ENCODE results near the gene NR2F6. TPM values are rescaled to one million over a fixed set of nuclear protein-coding genes. Genes with fewer than 3 reads are reported as not detected.
A peak's percentile ranks its signal among the peaks of the same experiment; 100 is the strongest.

NR2F6 gene
- total and polyA plus RNA-seq, 2 of the 4 experiments (the other 2 are of a cell fraction) = 8.4 to 20.5 TPM

DNA sequence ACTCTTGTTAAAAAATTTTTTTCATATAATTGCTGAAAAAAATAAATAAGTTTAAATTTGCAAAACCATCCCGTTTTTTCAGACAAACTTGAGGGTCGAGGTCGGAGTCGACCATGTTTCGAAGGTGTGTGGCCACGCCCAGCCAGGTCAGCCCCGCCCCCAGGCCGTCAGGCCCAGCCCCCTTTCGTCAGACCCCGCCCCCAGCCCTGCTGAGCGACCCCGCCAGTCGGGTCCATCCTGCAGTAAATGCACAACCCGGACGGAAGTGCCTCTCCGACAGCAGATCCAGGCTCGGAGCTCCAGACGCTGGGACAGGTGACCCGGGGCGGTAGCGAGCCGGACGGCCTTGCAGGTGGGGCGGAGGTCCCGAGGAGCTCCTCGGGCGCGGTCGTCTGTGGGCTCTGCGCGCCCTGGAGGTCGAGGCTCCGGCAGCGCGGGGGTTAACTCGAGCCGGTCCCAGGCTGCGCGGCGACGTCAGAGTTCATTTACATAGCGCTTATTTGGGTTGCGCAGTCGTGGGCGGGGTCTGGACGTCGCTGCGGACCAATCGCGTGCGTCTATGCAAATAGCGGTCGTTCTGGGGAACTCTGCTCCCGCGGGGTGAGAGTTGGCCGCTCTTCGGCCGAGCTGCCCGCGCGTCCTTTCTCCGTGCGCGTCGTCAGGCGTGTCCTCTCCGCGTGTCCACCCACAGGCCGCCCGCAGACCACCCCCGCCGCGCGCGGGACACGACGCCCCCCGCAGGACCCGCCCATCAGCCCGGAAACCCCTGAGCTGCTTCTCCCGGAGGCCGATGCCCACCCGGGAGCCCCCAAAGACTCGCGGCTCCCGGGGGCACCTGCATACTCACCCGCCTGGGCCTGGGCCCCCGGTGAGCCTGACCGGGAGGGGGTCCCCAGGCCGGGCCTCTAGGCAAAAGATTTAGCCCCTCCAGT is 19.5 kb downstream of the NR2F6 start, which contains the start of gene OCEL1 (continued):
- TF ChIP-seq BHLHE40 (IDR thresholded peaks at IDR 0.05; ENCODE audit: low read depth, low read length) (no peak), MAFK (IDR thresholded peaks at IDR 0.05; ENCODE audit: low read depth, low read length) (no peak), CEBPB (IDR thresholded peaks at IDR 0.05; ENCODE audit: low read depth, low read length) (peak; percentile 95)

- no peak overlapping the region for H4K8ac ChIP-seq (ENCODE audit: low read depth in 2 of 2, low read length in 2 of 2)
- H2BK15ac ChIP-seq (ENCODE audit: low read depth, low read length) = no peak overlapping the region
- no peak overlapping the region for H3K27ac ChIP-seq (ENCODE audit: insufficient read depth, low read length)
- no peak overlapping the region for H2BK20ac ChIP-seq (ENCODE audit: low read depth, low read length)
- no peak overlapping the region for H2BK5ac ChIP-seq (ENCODE audit: low read depth, low read length, poor library complexity, severe bottlenecking)
- H3K4me2 ChIP-seq (ENCODE audit: low read depth, low read length) = no peak overlapping the region
- H4K5ac ChIP-seq (ENCODE audit: low read depth, low read length) = no peak overlapping the region
- H3K36me3 ChIP-seq (ENCODE audit: control insufficient read depth, insufficient read depth, low read length) = peaks cover 11% of the 10 kb centered on the region
- no peak overlapping the region for H4K91ac ChIP-seq (ENCODE audit: insufficient read depth, low read depth, low read length)
- no peaks in the 10 kb centered on the region for H4K20me1 ChIP-seq (ENCODE audit: insufficient read depth, low read length)
- ChIA-PET CTCF (no interaction called here), POLR2A (ENCODE audit: unreplicated experiment) (no interaction called here)
- peak overlapping the region; percentile 9 for H2AK9ac ChIP-seq (replicated peaks; ENCODE audit: low read depth, low read length, poor library complexity)
- peak overlapping the region; percentile 40 for H2AFZ ChIP-seq (replicated peaks; ENCODE audit: low read length, poor library complexity)
- no peak overlapping the region for H3K4me3 ChIP-seq (ENCODE audit: insufficient read depth, low read depth, low read length)
- dilution Hi-C loops (cut with HindIII; ENCODE audit: low sequenced_read_pairs, unreplicated experiment) (no loop called here), intact Hi-C loops (cut with micrococcal nuclease) (no loop called here), in situ Hi-C loops (cut with MboI; ENCODE audit: low sequenced_read_pairs) (no loop called here)
- no peaks in the 10 kb centered on the region for H3K9me3 ChIP-seq (ENCODE audit: control insufficient read depth, insufficient read depth, low read length)
- H3K9me1 ChIP-seq (ENCODE audit: insufficient read depth, low read length) = peaks cover 13% of the 10 kb centered on the region
- H2BK120ac ChIP-seq (ENCODE audit: low read depth, low read length) = no peak overlapping the region
- no peak overlapping the region for H3K14ac ChIP-seq (replicated peaks; ENCODE audit: low read depth, low read length)
- no peak overlapping the region for H3K18ac ChIP-seq (ENCODE audit: low read depth, low read length)
- ATAC-seq (ENCODE audit: low read depth) (no peak), DNase-seq (no peak)
- peaks cover 11 to 17% of the 10 kb centered on the region in 2 experiments for H3K79me1 ChIP-seq (ENCODE audit: low read depth in 1 of 2, low read length in 2 of 2)
- H3K27me3 ChIP-seq (ENCODE audit: control insufficient read depth, insufficient read depth, low read length) = no peaks in the 10 kb centered on the region
- no TSS peak for BruUV-seq (replicated peaks)
- H3K9ac ChIP-seq (ENCODE audit: low read depth, low read length) = no peak overlapping the region
- no peak overlapping the region for H3K4ac ChIP-seq (ENCODE audit: low read depth, low read length)
- WGBS, 2 experiments (ENCODE audit: extremely low coverage in 2 of 2, insufficient read length in 1 of 2) = no CpG with 5 or more reads among the region's 10 CpGs
- peaks cover 7% of the 10 kb centered on the region for H3K4me1 ChIP-seq (ENCODE audit: control insufficient read depth, insufficient read depth, low read length)
- no peak overlapping the region for H2AK5ac ChIP-seq (ENCODE audit: low read depth, low read length)
- H3K56ac ChIP-seq (ENCODE audit: extremely low read depth, insufficient read depth, low read length) = no peak overlapping the region
- H3K23ac ChIP-seq (ENCODE audit: low read depth, low read length) = no peak overlapping the region
- no peak for TF ChIP-seq USF2 (IDR thresholded peaks at IDR 0.05; ENCODE audit: low read depth, low read length)
- no peak for TF ChIP-seq MXI1 (IDR thresholded peaks at IDR 0.05; ENCODE audit: borderline replicate concordance, low read depth, low read length)
- TF ChIP-seq FOS (IDR thresholded peaks at IDR 0.05; ENCODE audit: low read depth, low read length) = no peak
- TF ChIP-seq SMC3 (IDR thresholded peaks at IDR 0.05; ENCODE audit: low read depth, low read length) = no peak
- TF ChIP-seq, protein P1, sequence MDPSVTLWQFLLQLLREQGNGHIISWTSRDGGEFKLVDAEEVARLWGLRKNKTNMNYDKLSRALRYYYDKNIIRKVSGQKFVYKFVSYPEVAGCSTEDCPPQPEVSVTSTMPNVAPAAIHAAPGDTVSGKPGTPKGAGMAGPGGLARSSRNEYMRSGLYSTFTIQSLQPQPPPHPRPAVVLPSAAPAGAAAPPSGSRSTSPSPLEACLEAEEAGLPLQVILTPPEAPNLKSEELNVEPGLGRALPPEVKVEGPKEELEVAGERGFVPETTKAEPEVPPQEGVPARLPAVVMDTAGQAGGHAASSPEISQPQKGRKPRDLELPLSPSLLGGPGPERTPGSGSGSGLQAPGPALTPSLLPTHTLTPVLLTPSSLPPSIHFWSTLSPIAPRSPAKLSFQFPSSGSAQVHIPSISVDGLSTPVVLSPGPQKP (IDR thresholded peaks at IDR 0.05; ENCODE audit: borderline replicate concordance, low read depth, low read length) = no peak
- no peak for TF ChIP-seq RAD21 (IDR thresholded peaks at IDR 0.05; ENCODE audit: low read length)
- TF ChIP-seq NFE2L2 (IDR thresholded peaks at IDR 0.05; ENCODE audit: low read depth, low read length) = no peak
- TF ChIP-seq CTCF (conservative IDR thresholded peaks at IDR 0.05; ENCODE audit: low read depth, low read length) = no peak
- TF ChIP-seq CEBPB (IDR thresholded peaks at IDR 0.05; ENCODE audit: low read depth, low read length) = no peak
- no peak for TF ChIP-seq RFX5 (IDR thresholded peaks at IDR 0.05; ENCODE audit: low read depth, low read length)
- TF ChIP-seq POLR2A (IDR thresholded peaks at IDR 0.05; ENCODE audit: low read depth, low read length) = no peak
Observed at GRCh38 chr19:17225053-17225452, 20.7 kb downstream of the NR2F6 start.

Data from IMR-90 (cell line).